Measurements from ENCODE around the gene ZNF221.

The ZNF221 gene

GRCh38 chr19:43950834-43951645 lies at the start of gene ZNF221:
Gene ZNF221 (plus strand): TSS chr19:43951228. CDS start chr19:43962727, 11,499 bp downstream.
- Histone ChIP-seq H3K27ac (ENCODE audit: low read depth, low read length) (no peak within 1 kb of the TSS), H2AFZ (ENCODE audit: low read depth, low read length, severe bottlenecking) (peak within 1 kb of the TSS; percentile 78), H3F3A (ENCODE audit: insufficient read depth) (no peaks in the 10 kb centered on the region), H3K9ac (ENCODE audit: low read length) (peak within 1 kb of the TSS; percentile 41), H3K27me3 (ENCODE audit: low read length) (no peaks in the 10 kb centered on the region; the same call in 1 of the 2 replicates), H3K36me3 (ENCODE audit: low read length) (no peaks in the 10 kb centered on the region), H3K79me2 (ENCODE audit: insufficient read depth, low read length) (no peaks in the 10 kb centered on the region), H3K4me3 (ENCODE audit: insufficient read depth, low read length, poor library complexity, severe bottlenecking) (peak within 1 kb of the TSS; percentile 48), H3K9me2 (replicated peaks; ENCODE audit: insufficient read depth, low read length) (no peaks in the 10 kb centered on the region), H3K9me3 (ENCODE audit: insufficient read depth, low read length) (peaks cover 10% of the 10 kb centered on the region; the same call in 1 of the 2 replicates), H4K20me1 (ENCODE audit: low read depth, low read length) (no peaks in the 10 kb centered on the region), H3K4me2 (ENCODE audit: low read depth, low read length, poor library complexity, severe bottlenecking) (peak within 1 kb of the TSS; percentile 46)
- TF ChIP-seq EZH2phosphoT487 (conservative IDR thresholded peaks at IDR 0.05; ENCODE audit: low read length) (no peak), CTCF (IDR thresholded peaks at IDR 0.05; ENCODE audit: insufficient read depth, low read length, poor library complexity, severe bottlenecking) (no peak)

DNA sequence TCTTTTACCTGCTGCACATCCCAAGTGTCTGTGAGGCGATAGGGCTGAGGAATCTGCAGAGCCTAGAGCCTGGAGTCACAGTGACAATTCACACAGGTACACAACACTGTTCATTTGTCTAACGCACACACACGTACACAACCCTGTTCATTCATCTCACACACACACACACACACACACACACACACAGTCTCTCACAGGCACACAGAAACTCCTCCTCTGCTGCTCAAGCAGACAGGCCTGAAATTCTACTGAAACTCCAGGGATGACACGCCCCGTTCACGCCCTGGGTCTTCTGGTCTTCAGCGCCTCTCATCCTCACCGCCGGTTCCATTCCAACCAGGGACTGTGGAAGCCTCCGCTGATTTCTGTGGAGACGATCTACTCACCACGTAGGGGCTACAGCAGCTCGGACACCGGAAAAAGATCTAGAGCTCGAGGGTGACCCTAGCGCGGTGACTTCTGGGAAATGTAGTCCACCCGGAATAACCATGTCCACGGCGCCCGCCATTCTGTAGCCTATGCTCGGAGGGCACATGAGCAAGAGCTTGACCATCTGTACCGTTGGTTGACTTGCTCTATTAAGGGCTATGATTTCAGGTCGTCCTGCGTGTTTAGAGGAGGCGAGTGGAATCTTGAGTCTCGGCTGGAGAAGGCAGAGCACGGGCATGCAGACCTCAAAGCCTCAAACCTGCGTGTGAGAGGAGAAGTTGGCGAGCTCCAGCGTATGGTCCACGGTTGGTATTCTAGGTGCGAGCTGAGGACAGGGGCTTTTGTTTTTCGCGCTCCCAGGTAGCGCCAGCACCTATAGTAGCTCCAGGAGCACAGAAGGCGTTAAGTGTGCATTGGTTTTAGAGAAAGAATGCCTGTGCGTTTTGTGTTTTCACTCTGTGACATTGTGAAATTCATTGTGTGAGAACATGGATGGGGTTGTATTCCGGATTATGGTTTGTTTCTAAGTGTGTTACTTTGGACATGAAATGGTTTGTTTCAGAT lies 49.3 kb upstream of the ZNF221 start:
- no peak for TF ChIP-seq CTCF (IDR thresholded peaks at IDR 0.05; ENCODE audit: insufficient read depth, low read length, poor library complexity, severe bottlenecking)
- TF ChIP-seq EZH2phosphoT487 (conservative IDR thresholded peaks at IDR 0.05; ENCODE audit: low read length) = no peak
- H3K9me3 ChIP-seq (ENCODE audit: insufficient read depth, low read length) = no peaks in the 10 kb centered on the region
- no peak overlapping the region for H2AFZ ChIP-seq (ENCODE audit: low read depth, low read length, severe bottlenecking)
- H3K4me2 ChIP-seq (ENCODE audit: low read depth, low read length, poor library complexity, severe bottlenecking) = no peak overlapping the region
- H3K79me2 ChIP-seq (ENCODE audit: insufficient read depth, low read length) = no peaks in the 10 kb centered on the region
- H4K20me1 ChIP-seq (ENCODE audit: low read depth, low read length) = no peaks in the 10 kb centered on the region
- no peaks in the 10 kb centered on the region for H3K9me2 ChIP-seq (replicated peaks; ENCODE audit: insufficient read depth, low read length)
- H3F3A ChIP-seq (ENCODE audit: insufficient read depth) = no peaks in the 10 kb centered on the region
- no peak overlapping the region for H3K4me3 ChIP-seq (ENCODE audit: insufficient read depth, low read length, poor library complexity, severe bottlenecking)
- no peaks in the 10 kb centered on the region for H3K36me3 ChIP-seq (ENCODE audit: low read length)
- no peak overlapping the region for H3K27ac ChIP-seq (ENCODE audit: low read depth, low read length)
- no peaks in the 10 kb centered on the region for H3K27me3 ChIP-seq (ENCODE audit: low read length)
- H3K9ac ChIP-seq (ENCODE audit: low read length) = no peak overlapping the region

DNA sequence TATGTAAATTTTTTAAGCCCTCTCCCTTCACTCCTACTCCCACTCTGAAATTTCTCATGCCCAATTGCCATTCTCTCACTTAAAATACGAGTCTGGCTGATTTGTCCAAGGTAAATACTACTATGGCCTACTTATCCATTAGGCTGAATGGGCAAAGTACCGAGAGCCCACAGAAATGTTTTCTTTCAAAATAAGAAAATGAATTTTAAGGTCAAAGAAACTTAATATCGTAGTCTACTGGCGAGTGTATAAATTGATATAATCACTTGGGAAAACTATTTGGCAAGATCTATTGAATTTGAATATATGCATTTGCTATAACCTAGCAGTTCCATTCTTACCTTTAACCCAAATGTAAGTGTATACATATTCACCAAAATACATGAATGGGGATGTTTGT lies 48.6 kb upstream of the ZNF221 start:
- H3K27me3 ChIP-seq (ENCODE audit: low read length) = no peaks in the 10 kb centered on the region
- TF ChIP-seq CTCF (IDR thresholded peaks at IDR 0.05; ENCODE audit: insufficient read depth, low read length, poor library complexity, severe bottlenecking) = no peak
- TF ChIP-seq EZH2phosphoT487 (conservative IDR thresholded peaks at IDR 0.05; ENCODE audit: low read length) = no peak
- no peak overlapping the region for H3K27ac ChIP-seq (ENCODE audit: low read depth, low read length)
- no peak overlapping the region for H3K4me2 ChIP-seq (ENCODE audit: low read depth, low read length, poor library complexity, severe bottlenecking)
- H4K20me1 ChIP-seq (ENCODE audit: low read depth, low read length) = no peaks in the 10 kb centered on the region
- H3K36me3 ChIP-seq (ENCODE audit: low read length) = no peaks in the 10 kb centered on the region
- no peak overlapping the region for H3K9ac ChIP-seq (ENCODE audit: low read length)
- H2AFZ ChIP-seq (ENCODE audit: low read depth, low read length, severe bottlenecking) = no peak overlapping the region
- H3K4me3 ChIP-seq (ENCODE audit: insufficient read depth, low read length, poor library complexity, severe bottlenecking) = no peak overlapping the region
- H3F3A ChIP-seq (ENCODE audit: insufficient read depth) = no peaks in the 10 kb centered on the region
- no peaks in the 10 kb centered on the region for H3K9me3 ChIP-seq (ENCODE audit: insufficient read depth, low read length)
- H3K79me2 ChIP-seq (ENCODE audit: insufficient read depth, low read length) = no peaks in the 10 kb centered on the region
- H3K9me2 ChIP-seq (replicated peaks; ENCODE audit: insufficient read depth, low read length) = no peaks in the 10 kb centered on the region

Data from SU-DHL-6 (cell line).